ENCODE data around the gene TNRC18. TPM values are rescaled to one million over a fixed set of nuclear protein-coding genes. Genes with fewer than 3 reads are reported as not detected.
"Not testable (repeated sequence)": the region's sequence is repeated elsewhere in the genome, so short reads cannot be mapped to it uniquely, and the experiment has no call there.

TNRC18 gene
- total and polyA plus RNA-seq, 4 donors: 33.4 to 117 (median 84.1) TPM

DNA sequence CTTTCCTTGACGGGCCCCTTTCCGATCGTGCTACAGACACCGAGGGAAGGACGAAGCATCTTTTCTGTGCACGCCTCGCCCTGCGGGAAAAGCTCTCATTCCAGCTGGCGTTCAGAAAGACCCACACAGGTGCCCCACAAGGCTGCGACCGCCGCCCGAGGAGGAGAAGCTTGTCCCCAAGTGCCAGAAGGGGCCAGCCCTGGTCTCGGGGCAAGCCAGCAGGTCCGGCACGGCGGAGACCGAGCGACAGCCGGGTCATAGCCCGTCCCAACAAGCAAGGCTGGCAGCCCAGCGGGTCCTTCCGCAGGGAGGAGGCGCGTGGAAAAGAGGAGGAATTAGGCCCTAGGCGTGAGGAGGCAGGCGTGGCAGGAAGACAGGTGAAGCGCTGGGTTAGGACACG is 62.7 kb downstream of the TNRC18 start:
- H3K27me3 ChIP-seq (ENCODE audit: control insufficient read depth in 3 of 3, insufficient read depth in 3 of 3, low read length in 2 of 3): no peaks in the 10 kb centered on the region
- no peak overlapping the region for H3K4me3 ChIP-seq
- H3K4me1 ChIP-seq (ENCODE audit: control insufficient read depth in 5 of 5, insufficient read depth in 5 of 5, low read length in 5 of 5): peaks cover 0 to 12% (median 2%) of the 10 kb centered on the region in 5 donors
- peaks cover 10 to 53% (median 35%) of the 10 kb centered on the region in 4 donors for H3K36me3 ChIP-seq (ENCODE audit: control insufficient read depth in 4 of 4, insufficient read depth in 4 of 4, low read length in 4 of 4)
- no peak overlapping the region for H3K9ac ChIP-seq (ENCODE audit: insufficient read depth in 1 of 2, low read length in 2 of 2)
- TF ChIP-seq, protein P1, sequence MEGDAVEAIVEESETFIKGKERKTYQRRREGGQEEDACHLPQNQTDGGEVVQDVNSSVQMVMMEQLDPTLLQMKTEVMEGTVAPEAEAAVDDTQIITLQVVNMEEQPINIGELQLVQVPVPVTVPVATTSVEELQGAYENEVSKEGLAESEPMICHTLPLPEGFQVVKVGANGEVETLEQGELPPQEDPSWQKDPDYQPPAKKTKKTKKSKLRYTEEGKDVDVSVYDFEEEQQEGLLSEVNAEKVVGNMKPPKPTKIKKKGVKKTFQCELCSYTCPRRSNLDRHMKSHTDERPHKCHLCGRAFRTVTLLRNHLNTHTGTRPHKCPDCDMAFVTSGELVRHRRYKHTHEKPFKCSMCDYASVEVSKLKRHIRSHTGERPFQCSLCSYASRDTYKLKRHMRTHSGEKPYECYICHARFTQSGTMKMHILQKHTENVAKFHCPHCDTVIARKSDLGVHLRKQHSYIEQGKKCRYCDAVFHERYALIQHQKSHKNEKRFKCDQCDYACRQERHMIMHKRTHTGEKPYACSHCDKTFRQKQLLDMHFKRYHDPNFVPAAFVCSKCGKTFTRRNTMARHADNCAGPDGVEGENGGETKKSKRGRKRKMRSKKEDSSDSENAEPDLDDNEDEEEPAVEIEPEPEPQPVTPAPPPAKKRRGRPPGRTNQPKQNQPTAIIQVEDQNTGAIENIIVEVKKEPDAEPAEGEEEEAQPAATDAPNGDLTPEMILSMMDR (IDR thresholded peaks at IDR 0.05; ENCODE audit: control extremely low read depth, extremely low read depth): no peak
- no peak overlapping the region for H3K27ac ChIP-seq (ENCODE audit: low read depth in 1 of 2, low read length in 1 of 2)
- ATAC-seq (ENCODE audit: insufficient read depth, low FRiP score) (no peak), DNase-seq (no peak)
- H3K9me3 ChIP-seq (ENCODE audit: control insufficient read depth in 4 of 4, insufficient read depth in 3 of 4, low read length in 3 of 4): no peaks in the 10 kb centered on the region
- WGBS, 2 donors: 95% methylated on average over 29 of the region's 29 CpGs

DNA sequence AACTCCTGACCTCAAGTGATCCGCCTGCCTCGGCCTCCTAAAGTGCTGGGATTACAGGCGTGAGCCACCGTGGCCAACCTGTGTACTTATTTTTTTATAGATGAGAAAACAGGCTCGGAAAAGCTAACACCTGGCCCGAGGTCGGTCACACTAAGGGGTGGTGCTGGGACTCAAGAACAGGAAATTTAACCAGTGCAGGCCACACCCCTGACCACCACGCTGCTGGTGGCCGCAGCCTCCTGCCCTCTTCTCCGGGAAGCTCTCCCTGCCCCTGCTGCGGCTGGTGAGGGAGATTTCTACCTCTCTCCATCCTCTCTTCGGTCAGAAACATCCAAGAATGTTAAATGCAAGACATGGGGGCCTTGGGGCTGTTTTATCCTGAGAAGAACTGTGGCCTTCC is 63.2 kb downstream of the TNRC18 start:
- Histone ChIP-seq H3K9ac (ENCODE audit: insufficient read depth in 1 of 2, low read length in 2 of 2) (no peak overlapping the region), H3K9me3 (ENCODE audit: control insufficient read depth in 4 of 4, insufficient read depth in 3 of 4, low read length in 3 of 4) (no peaks in the 10 kb centered on the region), H3K4me3 (no peak overlapping the region), H3K36me3 (ENCODE audit: control insufficient read depth in 4 of 4, insufficient read depth in 4 of 4, low read length in 4 of 4) (peaks cover 12 to 56% (median 38%) of the 10 kb centered on the region in 4 donors), H3K27ac (ENCODE audit: low read depth in 1 of 2, low read length in 1 of 2) (no peak overlapping the region), H3K27me3 (ENCODE audit: control insufficient read depth in 3 of 3, insufficient read depth in 3 of 3, low read length in 2 of 3) (no peaks in the 10 kb centered on the region), H3K4me1 (ENCODE audit: control insufficient read depth in 5 of 5, insufficient read depth in 5 of 5, low read length in 5 of 5) (peaks cover 0 to 12% (median 2%) of the 10 kb centered on the region in 5 donors)
- TF ChIP-seq, protein P1 (IDR thresholded peaks at IDR 0.05; ENCODE audit: control extremely low read depth, extremely low read depth): no peak
- DNase-seq (no peak), ATAC-seq (ENCODE audit: insufficient read depth, low FRiP score) (no peak)
- 73 to 85% methylated on average over 12 of the region's 12 CpGs for WGBS, 2 donors

DNA sequence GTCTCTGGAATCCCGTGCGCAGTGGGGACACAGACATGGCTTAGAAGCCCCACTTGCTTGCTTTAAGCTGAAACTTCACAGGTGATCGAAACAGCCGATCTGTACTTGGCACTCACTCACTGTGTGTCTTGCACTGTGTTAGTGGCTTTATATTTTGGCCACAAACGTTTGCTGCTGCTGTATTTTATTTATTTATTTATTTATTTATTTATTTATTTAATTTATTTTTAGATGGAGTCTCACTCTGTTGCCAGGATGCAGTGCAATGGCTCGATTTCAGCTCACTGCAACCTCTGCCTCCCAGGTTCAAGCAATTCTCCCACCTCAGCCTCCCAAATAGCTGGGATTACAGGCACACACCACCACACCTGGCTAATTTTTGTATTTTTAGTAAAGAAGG is 63.6 kb downstream of the TNRC18 start:
- H3K36me3 ChIP-seq (ENCODE audit: control insufficient read depth in 4 of 4, insufficient read depth in 4 of 4, low read length in 4 of 4): peaks cover 13 to 60% (median 40%) of the 10 kb centered on the region in 4 donors
- not testable (repeated sequence) for DNase-seq; H3K9ac ChIP-seq (ENCODE audit: insufficient read depth in 1 of 2, low read length in 2 of 2); H3K4me3 ChIP-seq; ATAC-seq (ENCODE audit: insufficient read depth, low FRiP score); H3K9me3 ChIP-seq (ENCODE audit: control insufficient read depth in 4 of 4, insufficient read depth in 3 of 4, low read length in 3 of 4); H3K27ac ChIP-seq (ENCODE audit: low read depth in 1 of 2, low read length in 1 of 2); H3K27me3 ChIP-seq (ENCODE audit: control insufficient read depth in 3 of 3, insufficient read depth in 3 of 3, low read length in 2 of 3)
- WGBS, 2 donors: 82 to 86% methylated on average over 6 of the region's 6 CpGs
- H3K4me1 ChIP-seq (ENCODE audit: control insufficient read depth in 5 of 5, insufficient read depth in 5 of 5, low read length in 5 of 5): peaks cover 0 to 12% (median 2%) of the 10 kb centered on the region in 5 donors

DNA sequence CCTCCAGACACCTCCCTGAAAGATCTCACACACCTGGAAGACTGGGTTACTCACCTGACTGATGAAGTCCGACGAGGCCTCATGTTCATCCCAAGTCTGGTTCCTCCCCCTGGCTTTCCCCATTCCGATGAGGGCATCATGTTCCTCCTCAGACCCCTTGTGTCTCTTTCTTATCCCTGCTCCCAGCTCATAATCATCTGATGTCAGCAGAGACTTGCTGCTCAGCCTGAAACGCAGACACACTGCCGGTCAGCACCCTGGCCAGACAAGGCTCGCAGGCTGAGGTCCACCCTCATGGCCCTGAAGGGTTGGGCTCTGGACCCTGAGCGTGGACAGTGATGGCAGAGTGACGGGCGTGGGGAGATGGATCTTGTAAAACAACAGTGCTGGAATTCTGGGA is 64.3 kb downstream of the TNRC18 start:
- ATAC-seq (ENCODE audit: insufficient read depth, low FRiP score) (no peak), DNase-seq (no peak)
- H3K36me3 ChIP-seq (ENCODE audit: control insufficient read depth in 4 of 4, insufficient read depth in 4 of 4, low read length in 4 of 4): peaks cover 13 to 60% (median 44%) of the 10 kb centered on the region in 4 donors
- peak overlapping the region in 1 of 2 donors; percentile 65 for H3K27ac ChIP-seq (ENCODE audit: low read depth in 1 of 2, low read length in 1 of 2)
- H3K4me1 ChIP-seq (ENCODE audit: control insufficient read depth in 5 of 5, insufficient read depth in 5 of 5, low read length in 5 of 5): peaks cover 0 to 12% (median 5%) of the 10 kb centered on the region in 5 donors
- WGBS, 2 donors: 83 to 90% methylated on average over 9 of the region's 9 CpGs
- no peaks in the 10 kb centered on the region for H3K27me3 ChIP-seq (ENCODE audit: control insufficient read depth in 3 of 3, insufficient read depth in 3 of 3, low read length in 2 of 3)
- H3K4me3 ChIP-seq: no peak overlapping the region
- no peaks in the 10 kb centered on the region for H3K9me3 ChIP-seq (ENCODE audit: control insufficient read depth in 4 of 4, insufficient read depth in 3 of 4, low read length in 3 of 4)
- TF ChIP-seq, protein P1 (IDR thresholded peaks at IDR 0.05; ENCODE audit: control extremely low read depth, extremely low read depth): no peak
- no peak overlapping the region for H3K9ac ChIP-seq (ENCODE audit: insufficient read depth in 1 of 2, low read length in 2 of 2)

All from lung (tissue), 12 donors.